GM18873 (cell line): Measurements from ENCODE around the gene DAAM2.

Source experiments
- ATAC-seq: cut with Tn5 transposase; IDR thresholded peaks from one replicate; pipeline ENCODE4 v1.9.1; 2021; ENCODE audit warnings: mild to moderate bottlenecking, moderate library complexity, moderate number of reproducible peaks; ENCODE audit not compliant: unreplicated experiment, low FRiP score

Gene DAAM2

DNA sequence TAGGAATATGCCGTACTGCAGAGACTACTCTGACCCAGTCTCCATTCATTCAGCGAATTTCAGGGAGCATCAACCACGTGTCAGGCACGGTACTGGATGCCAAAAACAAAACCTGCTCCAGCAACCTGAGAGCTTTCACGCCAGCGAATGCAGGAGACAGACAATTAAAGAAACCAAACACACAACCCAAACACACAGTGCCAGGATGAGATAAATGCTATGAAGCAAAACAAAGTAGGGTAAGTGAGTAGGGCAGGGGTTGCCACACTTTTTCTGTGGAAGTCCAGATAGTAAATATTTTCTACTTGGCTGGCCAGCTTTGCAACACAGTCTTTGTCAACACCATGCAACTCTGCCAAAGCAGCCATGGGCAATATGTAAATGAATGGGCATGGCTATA is 132.1 kb downstream of the DAAM2 start:
- no peak for ATAC-seq

DNA sequence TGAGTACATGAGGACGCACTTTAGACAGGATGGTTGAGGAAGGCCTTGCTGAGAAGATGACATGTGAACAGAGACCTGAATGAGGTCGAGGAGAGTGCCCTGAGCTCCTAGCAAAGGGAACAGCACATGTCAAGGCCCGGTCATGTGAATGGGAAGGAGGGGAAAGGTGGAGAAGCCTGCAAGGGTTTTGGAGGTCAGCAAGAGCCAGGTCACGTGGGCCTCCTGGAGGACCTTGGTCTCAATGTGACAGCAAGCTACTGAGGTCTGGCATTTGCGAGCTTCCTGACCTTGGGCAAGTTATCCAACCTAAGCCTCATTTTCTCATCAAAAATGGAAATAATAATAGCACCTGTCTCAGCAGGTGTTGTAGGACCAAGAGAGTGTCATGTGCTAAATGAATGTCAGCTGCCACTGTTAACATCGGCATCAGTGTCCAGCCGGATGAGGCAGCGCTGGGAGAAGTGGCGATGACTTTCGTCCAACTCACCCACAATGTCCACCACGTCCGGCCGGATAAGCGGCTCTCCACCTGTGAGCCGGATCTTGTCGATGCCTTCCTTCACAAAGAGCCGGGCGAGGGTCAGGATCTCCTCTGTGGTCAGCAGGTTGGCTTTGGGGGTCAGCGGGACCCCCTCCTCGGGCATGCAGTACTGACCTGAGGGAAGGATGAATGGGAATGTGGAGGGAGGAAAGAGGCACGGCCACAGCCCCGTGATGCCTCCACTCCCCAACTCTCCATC is 133.2 kb downstream of the DAAM2 start:
- ATAC-seq = no peak

DNA sequence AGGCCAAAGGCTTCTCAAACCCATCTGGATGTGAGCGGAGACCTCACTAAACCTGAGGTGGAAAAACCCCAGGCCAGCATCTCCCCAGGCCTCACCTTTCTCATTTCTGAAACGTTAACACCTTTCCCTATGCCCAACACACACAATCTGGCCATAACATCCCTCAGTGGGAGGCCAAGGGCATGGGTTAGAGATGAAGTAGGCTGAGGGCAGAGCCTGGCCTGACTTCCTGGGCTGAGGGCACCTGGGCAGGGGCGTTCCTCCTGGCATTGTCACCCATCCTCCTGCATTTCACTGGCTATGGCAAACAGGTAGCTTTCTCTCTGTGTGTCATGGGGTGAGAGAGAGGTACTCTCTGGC is 133.7 kb downstream of the DAAM2 start:
- no peak for ATAC-seq

DNA sequence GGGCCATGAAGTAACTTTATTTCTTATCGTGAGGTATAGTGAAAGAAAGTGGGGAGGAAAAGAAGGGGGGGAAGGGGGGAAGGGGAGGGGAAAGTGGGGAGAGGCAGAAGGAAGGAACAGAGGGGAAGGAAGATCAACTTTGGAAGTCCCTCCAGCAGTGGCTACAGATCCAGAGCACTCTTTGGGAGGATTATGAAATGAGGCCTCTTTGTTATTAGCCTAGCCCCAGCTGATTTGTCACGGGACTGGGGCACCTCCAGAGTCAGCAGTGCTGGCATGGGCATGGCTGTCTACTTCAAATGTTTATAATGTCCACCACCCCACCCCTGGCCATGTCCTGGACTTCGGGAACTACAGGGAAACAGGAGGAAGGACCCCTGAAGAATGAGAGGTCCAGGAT is 134.5 kb downstream of the DAAM2 start:
- no peak for ATAC-seq

DNA sequence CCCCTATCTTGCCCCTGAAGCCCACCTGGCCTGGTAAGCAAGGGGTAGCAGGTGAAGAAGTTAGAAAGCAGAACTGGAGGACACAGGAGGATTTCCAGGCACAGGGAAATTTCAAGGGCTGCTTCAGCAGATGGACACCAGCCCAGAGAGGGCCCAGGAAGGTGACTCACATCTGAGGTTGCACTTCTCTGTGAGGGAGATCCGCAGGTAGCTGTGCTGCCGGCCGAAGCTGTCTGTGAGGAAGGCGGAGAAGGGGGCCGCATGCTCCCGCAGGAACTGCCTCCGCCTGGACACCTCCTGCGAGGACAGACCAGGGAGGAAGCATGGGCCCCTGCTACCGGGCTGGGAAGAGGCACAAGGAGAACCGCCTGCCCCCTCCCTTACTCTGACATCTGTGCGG is 135.0 kb downstream of the DAAM2 start:
- ATAC-seq = no peak

DNA sequence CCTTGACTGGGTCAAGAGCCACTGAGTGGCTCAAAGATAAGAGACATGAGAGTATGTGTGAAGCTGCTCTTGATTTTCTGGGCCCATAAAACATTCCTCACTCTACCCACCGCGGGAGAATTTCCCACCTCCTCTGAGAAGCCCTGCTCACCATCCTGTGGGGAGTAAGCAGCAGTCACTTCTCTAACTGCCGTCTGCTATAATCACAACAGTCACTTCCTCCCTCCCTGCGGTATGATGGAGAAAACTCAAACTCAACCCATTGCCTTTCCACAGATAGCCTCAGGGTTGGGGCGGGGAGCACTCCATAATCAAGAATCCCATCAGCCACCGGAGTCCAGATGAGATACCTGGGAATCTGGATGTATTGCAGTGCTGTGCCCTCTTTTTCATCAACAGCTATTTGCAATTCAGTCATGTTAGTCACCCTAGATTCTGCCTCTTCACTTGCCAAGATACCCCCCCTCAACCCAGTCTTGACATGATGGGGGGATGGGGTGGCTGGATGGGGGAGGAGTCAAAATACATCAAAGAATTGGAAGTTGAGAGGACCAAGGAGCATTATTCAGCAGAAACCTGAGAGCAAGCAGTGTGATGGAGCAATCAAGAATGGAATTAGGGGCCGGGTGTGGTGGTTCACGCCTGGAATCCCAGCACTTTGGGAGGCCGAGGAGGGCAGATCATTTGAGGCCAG is 137.0 kb downstream of the DAAM2 start:
- no peak for ATAC-seq

DNA sequence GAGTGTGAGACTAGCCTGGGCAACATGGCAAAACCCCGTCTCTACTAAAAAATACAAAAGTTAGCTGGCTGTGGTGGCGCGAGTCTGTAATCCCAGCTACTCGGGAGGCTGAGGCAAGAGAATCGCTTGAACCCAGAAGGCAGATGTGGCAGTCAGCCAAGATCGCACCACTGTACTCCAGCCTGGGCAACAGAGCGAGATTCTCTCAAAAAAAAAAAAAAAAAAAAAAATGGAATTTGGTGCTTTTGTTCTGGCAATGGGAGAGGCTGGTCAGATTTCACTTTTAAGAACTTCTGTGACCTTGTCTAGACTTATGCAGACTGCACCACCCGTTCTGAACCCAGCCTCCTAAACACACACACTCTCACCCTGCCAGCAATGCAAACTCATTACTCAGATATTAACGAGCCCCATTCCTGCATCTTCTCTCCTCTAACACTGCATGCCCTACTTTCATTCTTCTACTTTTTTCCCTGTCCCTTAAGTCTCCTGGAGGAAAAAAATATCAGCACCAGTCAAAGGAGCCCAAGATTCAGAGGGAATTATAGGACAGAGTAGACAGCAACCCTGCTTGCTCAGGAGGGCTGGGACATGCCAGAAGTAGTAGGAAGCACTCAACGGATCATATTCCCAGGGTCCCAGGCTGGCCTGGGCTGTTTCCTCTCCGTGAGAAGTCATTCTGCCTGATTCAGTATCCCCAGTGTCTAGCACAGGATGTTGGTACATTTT is 137.7 kb downstream of the DAAM2 start:
- ATAC-seq = no peak

DNA sequence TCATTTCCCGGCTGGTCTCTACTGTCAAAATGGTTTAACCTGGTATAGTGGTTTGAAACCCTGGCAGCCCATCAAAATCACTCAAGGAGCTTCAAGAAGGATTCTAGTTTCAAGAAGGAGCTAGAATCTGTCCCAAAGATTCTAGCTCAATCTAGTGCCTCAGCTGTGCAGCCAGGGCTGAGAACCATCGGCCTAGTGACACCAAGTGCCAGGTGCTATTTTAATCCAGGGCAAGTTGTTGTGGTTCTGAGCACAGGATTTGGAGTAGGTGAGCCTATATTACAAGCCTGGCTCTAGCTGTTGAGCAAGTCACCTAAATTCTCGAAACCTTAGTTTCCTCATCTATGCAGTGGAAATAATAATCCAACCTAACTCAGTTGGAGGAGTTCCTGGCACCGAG is 138.4 kb downstream of the DAAM2 start:
- ATAC-seq = no peak

DNA sequence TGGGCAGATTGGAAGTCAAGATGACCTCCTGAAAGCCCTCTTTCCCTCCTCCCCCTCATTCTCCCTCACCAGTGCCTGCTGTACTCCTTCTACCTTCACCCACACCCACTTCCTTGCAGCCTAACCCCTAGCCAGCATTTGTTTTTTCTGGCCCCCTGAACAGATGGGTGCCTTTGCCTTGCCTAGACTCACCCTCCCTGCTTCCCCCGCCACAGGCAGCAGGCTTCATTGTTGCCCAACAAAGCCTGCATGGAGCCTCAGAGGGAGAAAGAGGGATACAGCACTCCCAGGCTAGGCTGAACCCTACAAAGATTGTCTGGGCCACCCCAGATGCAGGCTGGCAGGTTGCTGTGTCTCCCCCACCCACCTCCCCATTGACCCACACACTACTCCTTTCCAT is 139.4 kb downstream of the DAAM2 start:
- no peak for ATAC-seq

DNA sequence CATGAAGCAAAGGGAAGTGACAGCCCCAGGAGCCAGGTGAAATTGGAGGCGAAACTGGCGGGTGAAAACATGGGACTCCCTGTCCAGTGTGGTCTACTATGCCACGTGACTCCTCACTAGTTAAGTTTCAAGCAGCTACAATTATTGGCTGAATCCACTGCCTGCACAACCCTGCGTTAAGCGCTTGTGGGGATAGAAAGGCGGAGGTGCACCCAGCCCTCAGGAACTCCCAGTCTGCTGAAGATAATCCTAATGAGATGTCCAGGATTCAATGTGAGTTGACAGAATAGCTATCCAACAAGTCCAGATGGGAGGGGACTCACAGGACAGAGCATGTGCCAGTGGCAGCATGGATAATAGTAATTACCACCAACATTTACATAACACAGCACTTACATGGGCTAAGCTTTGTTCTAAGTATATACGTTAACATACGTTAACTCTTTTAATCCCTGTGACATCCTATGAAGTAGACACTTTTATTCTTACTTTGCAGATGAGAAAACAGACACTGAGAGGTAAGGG is 140.3 kb downstream of the DAAM2 start:
- ATAC-seq = no peak

DNA sequence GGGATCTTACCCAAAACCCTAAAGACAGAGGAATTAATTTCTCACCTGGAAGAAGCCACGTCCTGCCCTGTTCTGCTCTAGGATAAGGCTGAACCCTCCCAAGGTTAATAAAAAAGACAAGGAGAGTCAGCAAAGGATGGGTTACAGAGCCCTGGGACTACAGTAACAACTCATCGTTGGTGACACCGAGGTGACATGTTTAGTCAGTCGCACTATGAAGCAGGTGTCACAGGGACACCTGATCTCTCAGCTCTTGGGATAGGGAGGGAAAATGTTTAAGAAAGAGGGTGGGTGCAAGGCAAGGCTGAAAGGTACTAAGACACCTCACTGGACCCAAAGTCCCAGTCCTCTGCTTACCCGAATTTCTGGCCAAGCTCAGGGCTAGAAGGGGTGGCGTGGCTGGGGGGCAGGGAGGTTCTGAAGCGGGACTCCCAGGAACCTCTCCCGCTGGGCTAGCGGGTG is 141.5 kb downstream of the DAAM2 start:
- no peak for ATAC-seq

DNA sequence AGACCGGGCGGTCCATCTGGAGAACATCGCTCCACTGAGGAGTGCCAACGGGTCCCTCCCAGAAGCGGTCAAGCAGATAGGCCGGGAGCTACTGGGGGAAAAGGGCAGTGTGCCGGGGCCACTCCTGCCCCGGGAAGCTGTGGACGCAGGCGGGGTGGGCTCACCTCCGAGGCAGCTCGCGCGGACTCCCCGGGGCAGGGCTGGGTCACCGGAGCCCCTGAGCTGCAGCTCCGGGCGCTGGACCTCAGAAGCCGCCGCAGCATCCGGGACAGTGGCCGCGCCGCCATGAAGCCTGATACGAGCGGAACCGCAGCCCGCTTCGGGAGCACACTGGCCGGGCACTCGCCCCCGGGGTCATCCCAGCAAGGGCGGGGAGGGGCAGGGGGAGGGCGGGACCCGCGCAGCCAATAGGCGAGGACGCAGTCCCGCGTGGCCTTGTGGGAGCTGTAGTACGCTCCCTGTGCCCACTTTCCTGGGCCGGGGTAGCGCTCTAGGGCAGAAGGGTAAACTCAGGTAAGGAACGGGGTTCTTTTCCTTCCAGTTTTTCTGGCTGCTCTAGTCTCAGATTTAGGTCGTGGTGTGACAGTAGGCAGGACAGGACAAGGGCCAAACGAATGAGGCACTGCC is 142.1 kb downstream of the DAAM2 start, which contains the start of gene MOCS1:
TSS of gene MOCS1 (minus strand) at position 332 of the 627 bp plus-strand sequence. CDS start at position 287, 45 bp downstream.
- no peak for ATAC-seq

DNA sequence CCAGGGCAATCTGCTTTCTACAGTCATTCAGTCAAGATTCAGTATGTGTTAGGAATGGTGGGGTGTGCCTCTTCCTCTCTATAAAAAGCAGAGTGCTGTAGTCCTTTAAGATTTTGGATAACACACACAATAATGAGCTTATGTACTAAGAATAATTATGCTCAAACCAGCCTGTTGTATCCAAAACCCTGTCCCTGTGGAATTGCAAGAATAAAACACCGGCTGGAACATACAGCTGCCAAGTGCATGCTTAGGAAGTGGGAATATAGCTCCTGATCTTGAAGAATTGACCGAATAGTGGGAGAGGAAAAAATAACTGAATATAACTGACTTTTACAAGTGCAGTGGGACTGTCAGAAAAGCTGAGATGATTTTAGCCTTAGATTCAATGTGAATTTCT is 143.1 kb downstream of the DAAM2 start:
- ATAC-seq = no peak

DNA sequence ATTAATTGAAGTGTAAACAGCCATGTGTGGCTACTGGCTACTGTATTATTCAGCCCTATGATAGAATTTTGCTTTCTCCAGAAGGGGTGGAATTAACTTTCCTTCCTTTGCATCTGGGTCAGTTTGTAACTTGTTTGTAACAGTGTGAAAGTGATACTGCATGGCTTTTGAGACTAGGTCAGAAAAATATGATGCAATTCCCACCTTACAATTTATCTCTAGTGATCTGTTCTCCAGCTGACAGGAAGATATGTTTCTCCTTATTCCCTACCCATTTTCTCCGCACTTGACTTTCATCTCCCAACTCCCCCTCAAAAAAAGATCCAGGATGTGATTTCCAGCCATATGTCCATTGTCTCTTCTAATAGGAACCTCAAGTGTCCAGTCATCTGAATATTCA is 144.7 kb downstream of the DAAM2 start:
- no peak for ATAC-seq

DNA sequence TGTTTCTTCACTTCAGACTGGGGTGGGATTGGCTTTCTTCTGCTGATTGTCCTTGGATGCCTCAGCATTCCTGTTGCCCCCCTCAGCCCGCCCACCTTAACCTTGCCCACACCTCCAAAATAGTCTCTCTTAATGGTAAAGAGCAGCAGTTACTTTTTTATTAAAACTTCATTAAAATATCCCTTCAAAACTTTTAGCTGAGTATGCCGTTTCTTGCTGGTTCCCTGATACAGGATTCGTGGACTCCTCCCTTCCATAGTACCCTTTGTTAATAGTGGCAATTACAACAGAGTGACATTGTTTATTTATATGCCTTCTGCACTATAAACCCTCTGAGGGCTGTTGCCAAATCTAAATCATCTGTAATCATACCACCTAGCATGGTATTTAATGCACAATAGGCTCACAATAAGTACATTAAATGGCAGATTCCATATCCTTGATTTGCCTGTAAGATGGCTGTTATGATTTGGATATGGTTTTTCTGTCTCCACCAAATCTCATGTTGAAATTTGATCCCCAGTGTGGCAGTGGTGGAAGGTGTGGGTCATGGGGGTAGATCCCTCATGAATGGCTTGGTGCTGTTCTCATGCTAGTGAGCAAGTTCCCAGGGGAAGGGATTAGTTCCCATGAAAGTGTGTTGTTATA is 145.6 kb downstream of the DAAM2 start:
- no peak for ATAC-seq

DNA sequence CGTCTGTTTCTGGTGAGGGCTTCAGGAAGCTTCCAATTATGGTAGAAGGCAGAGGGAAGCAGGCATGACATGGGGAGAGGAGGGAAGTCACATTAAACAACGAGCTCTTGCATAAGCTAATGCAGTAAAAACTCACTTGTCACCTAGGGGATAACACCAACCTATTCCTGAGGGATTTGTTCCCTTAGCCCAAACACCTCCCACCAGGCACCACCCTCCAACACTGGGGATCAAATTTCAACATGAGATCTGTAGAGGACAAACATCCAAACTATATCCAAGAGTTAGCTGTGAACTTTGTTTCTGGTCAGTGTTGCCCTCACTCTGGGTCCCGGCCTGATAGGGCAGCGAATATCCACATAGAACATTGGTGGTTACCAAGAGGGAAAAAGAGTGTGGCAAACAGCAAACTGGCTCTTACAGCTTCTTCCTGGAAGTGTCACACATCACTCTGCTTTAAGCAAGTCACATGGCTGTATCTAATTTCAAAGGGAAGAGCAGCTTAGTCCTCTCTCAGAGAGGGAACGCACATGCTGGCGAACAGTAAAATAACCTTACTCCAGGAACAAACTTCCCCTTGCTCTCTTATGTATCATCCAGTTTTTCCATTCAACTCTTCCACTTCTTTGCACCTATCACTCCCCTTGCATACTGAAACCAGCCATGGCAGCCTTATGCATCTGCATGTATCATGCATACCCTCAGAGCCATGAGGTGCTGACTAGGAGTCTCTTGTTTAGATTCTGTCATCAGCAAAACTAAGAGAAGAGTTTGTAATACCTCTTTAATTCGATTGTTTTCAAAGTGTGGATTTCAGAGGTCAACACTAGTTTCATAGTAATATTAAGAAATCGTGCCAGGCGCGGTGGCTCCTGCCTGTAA is 146.8 kb downstream of the DAAM2 start:
- no peak for ATAC-seq

DNA sequence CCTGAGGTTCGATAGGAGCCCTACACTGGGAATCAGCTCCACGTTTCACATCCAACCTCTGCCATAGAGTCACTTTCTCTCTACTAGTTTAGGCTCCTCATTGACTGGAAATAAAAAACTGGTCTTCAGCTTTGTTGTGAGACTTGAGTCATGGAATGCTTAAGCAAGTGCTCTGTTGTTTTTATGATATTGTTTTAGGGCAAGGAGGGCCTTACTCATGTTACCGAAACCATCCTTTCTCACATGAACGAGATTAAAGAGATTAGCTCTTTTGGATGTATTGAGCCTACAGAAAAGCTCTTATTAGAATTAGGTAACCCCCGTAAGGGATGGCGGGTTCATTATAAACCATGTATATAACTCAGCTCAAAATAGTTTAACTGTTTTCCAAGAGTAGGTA is 149.0 kb downstream of the DAAM2 start:
- ATAC-seq = no peak

DNA sequence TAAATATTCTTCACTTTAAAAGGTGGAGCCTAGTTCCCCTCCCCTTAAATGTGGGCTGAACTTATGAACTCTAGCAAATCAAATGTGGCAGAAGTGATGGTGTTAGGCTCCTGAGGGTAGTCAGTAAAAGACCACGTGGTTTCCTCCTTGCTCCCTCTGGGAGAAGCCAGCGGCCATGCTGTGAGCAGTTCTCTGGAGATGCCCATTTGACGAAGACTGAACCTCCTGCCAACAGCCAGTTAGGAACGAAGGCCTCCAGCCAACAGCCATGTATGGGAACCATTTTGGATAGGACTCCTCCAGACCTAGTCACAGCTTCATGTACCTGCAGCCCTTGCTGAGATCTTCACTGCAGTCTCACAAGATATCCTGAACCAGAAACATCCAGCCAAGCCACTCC is 149.6 kb downstream of the DAAM2 start:
- ATAC-seq = no peak

DNA sequence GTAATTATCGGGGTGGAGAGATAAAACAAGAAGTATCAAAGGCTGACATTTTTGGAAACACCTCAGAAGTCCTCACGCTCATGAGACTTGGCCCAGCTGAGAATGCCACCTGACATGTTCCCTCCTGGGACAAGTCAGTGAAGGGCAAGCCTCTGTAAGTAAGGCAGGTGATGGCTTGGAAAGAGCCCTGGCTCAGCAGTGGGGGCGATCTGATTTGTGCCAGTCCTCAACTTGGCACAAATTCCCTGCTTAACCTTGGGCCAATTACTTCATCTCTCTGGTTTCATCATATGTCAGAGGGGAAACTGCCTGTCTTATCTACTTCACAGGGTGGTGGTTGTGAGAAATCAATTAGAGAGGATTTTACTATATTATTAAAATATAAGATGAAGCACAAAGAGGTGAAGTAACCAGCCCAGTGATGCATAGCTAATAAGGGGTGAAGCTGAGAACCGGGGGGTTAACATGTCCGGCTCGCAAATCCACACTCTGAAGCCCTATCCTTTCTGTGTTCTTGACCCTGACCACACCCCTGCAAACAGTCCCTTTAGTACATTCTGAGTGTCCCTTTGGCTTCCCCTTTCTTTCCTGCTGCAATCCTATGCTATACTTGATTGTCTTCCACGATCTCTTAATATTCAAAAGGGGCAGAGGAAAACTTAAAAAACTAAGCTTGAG is 150.9 kb downstream of the DAAM2 start:
- no peak for ATAC-seq
